ENCODE data around the gene FAM3A.

Gene FAM3A

GRCh38 chrX:154477891-154478477, 38.0 kb downstream of the FAM3A start:
- FAIRE-seq: no peak

- FAIRE-seq: no peak
Observed at GRCh38 chrX:154476821-154477220, 39.2 kb downstream of the FAM3A start.

GRCh38 chrX:154473683-154474082, 42.3 kb downstream of the FAM3A start:
- FAIRE-seq: no peak

GRCh38 chrX:154472685-154473632, 43.1 kb downstream of the FAM3A start:
- FAIRE-seq: no peak

- no peak for FAIRE-seq
Observed at GRCh38 chrX:154471839-154472684, 44.0 kb downstream of the FAM3A start.

- FAIRE-seq: no peak
Observed at GRCh38 chrX:154470914-154471568, 45.0 kb downstream of the FAM3A start.

GRCh38 chrX:154470434-154470833, 45.6 kb downstream of the FAM3A start:
- FAIRE-seq: no peak

- FAIRE-seq: no peak
Observed at GRCh38 chrX:154469880-154470279, 46.2 kb downstream of the FAM3A start.

- FAIRE-seq: no peak
Observed at GRCh38 chrX:154469114-154469513, 46.9 kb downstream of the FAM3A start.

GRCh38 chrX:154468217-154468616, 47.8 kb downstream of the FAM3A start:
- FAIRE-seq: no peak

- no peak for FAIRE-seq
Observed at GRCh38 chrX:154467556-154467955, 48.5 kb downstream of the FAM3A start.

GRCh38 chrX:154466907-154467306, 49.1 kb downstream of the FAM3A start:
- FAIRE-seq: no peak

GRCh38 chrX:154466036-154466435, 50.0 kb downstream of the FAM3A start:
- no peak for FAIRE-seq

- FAIRE-seq: no peak
Observed at GRCh38 chrX:154465601-154466000, 50.4 kb downstream of the FAM3A start.

GRCh38 chrX:154464806-154465365, 51.1 kb downstream of the FAM3A start:
- FAIRE-seq: no peak

- no peak for FAIRE-seq
Observed at GRCh38 chrX:154463611-154464220, 52.3 kb downstream of the FAM3A start.

GRCh38 chrX:154462396-154462795, 53.6 kb downstream of the FAM3A start:
- FAIRE-seq: no peak

GRCh38 chrX:154460326-154460725, 55.7 kb downstream of the FAM3A start:
- no peak for FAIRE-seq

GRCh38 chrX:154459832-154460231, 56.2 kb downstream of the FAM3A start:
- no peak for FAIRE-seq

- FAIRE-seq: no peak
Observed at GRCh38 chrX:154458954-154459778, 56.9 kb downstream of the FAM3A start.
